Islet of Langerhans (tissue), 1 donor: Measurements from ENCODE around the gene SLC35A3.
A peak's percentile ranks its signal among the peaks of the same experiment; 100 is the strongest.

Experiments
- FAIRE-seq: peaks from one replicate; lab custom pipeline; 2011; peaks lifted over from hg19 to GRCh38; lab: Jason Lieb, UNC

Gene SLC35A3

DNA sequence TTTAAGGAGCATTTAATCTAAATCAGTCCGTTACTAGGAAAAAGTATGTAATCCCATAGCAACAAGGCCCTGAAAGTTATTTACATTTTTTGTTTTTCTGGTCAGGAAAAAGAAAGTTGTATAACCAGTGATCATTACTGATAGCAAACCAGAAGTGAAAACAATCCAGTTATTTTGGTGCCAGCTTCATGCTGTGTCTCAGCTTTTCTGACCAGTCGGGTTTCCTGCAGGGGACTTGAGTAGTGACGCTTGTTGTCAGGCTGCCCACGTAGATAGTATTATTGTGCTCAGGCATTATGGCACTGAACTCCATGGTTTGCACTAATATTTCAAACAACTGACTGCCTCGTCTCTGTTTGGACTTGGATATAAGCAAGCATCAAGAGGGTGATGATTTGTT lies 107.7 kb downstream of the SLC35A3 start:
- no peak for FAIRE-seq

DNA sequence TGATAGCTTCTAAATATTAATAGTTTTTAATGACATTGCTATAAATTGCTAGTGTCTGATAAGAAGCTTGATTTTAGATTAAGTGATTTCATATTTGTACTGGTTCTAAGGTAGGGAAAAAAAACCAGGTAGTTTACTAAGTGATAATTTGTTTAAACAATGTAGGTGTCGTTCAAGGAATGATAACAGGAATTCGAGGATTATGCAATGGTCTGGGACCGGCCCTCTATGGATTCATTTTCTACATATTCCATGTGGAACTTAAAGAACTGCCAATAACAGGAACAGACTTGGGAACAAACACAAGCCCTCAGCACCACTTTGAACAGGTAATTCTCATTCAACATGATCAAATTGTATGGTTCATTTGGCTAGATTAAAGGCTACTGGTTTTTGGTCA lies 110.5 kb downstream of the SLC35A3 start:
- FAIRE-seq, result peak; percentile 76
